HCT116 (cell line): Measurements from ENCODE around the gene PREX1. TPM values are rescaled to one million over a fixed set of nuclear protein-coding genes. Genes with fewer than 3 reads are reported as not detected.

Experiments
- ATAC-seq: fragments of 200-7000 bp; cut with Tn5 transposase; 2 replicates; pipeline ENCODE4 v1.9.1; 2020; ENCODE audit warnings: mild to moderate bottlenecking, moderate library complexity
- BruUV-seq: library from RNA; stranded (reverse); fragments of 400-500 nt; replicated peaks from 2 replicates; lab custom pipeline; 2021; lab: Mats Ljungman, UMichigan
- CTCF ChIA-PET: fragments of 300-600 bp; sonication (Branson Sonifier 250); formaldehyde crosslinking; loops from one replicate; lab custom pipeline; 2021; ENCODE audit warnings: antibody characterized with exemption; lab: Charles Lee
- POLR2A ChIA-PET: fragments of 300-600, 350-600 bp; sonication (Branson Sonifier 250); formaldehyde crosslinking; loops from one replicate; lab custom pipeline; 2021; ENCODE audit warnings: antibody characterized with exemption; lab: Charles Lee
- RAD21 ChIA-PET, 2 experiments: fragments of 300-600 bp; sonication (Branson Sonifier 250); formaldehyde crosslinking; loops; one replicate each; lab custom pipeline; 2023; ENCODE audit warnings: low total read pairs in 2 of 2; ENCODE audit not compliant: uncharacterized antibody in 2 of 2, unreplicated experiment in 2 of 2, low non-redundant PET in 1 of 2; lab: Charles Lee
- DNase-seq: peaks from one replicate; pipeline ENCODE4 v3.0.0-alpha.2; 2010; ENCODE audit warnings: low read depth, low spot score
- H2AFZ ChIP-seq: fragments of 200-600 bp; shearing (Covaris generic), sonication (generic); 2 replicates; pipeline ENCODE4 v1.6.1; 2017; ENCODE audit warnings: low read depth, mixed run types, mixed read lengths, antibody characterized with exemption, low read length; ENCODE audit not compliant: poor library complexity, severe bottlenecking
- H3K27ac ChIP-seq: 2 replicates; pipeline ENCODE4 v1.5.1; 2012; ENCODE audit warnings: low read depth, low read length
- H3K27me3 ChIP-seq: fragments of 200-600 bp; sonication (generic); 2 replicates; pipeline ENCODE4 v1.6.1; 2016; ENCODE audit warnings: mixed run types, low read length, mixed read lengths; ENCODE audit not compliant: insufficient read depth
- H3K36me3 ChIP-seq, 2 experiments: fragments of 200-500 bp in 1 of 2; fragments of 200-600 bp in 1 of 2; sonication (Bioruptor generic) in 1 of 2; sonication (generic) in 1 of 2; 2 replicates each; pipeline versions ENCODE4 v1.5.1 to v1.6.1; 2014 to 2016; ENCODE audit warnings: low read length in 2 of 2, inconsistent platforms in 1 of 2, mixed read lengths in 1 of 2, mixed run types in 1 of 2; ENCODE audit not compliant: insufficient read depth in 2 of 2, control insufficient read depth in 1 of 2
- H3K4me1 ChIP-seq, 2 experiments: fragments of 200-600 bp in 1 of 2; sonication (generic) in 1 of 2; 2 replicates each; pipeline versions ENCODE4 v1.5.1 to v1.6.1; 2012 to 2017; ENCODE audit warnings: low read length in 2 of 2, inconsistent platforms in 1 of 2, mild to moderate bottlenecking in 1 of 2, mixed read lengths in 1 of 2, mixed run types in 1 of 2, moderate library complexity in 1 of 2; ENCODE audit not compliant: insufficient read depth in 2 of 2, control insufficient read depth in 1 of 2
- H3K4me2 ChIP-seq: fragments of 200-600 bp; sonication (generic); 2 replicates; pipeline ENCODE4 v1.6.1; 2017; ENCODE audit warnings: mixed run types, low read length, mixed read lengths
- H3K4me3 ChIP-seq, 2 experiments: fragments of 200-600 bp in 1 of 2; sonication (generic) in 1 of 2; replicated peaks in 1 of 2; 2 replicates each; pipeline ENCODE4 v1.5.1; 2011 to 2016; ENCODE audit warnings: low read length in 2 of 2, control low read depth in 1 of 2, low read depth in 1 of 2, mild to moderate bottlenecking in 1 of 2, mixed read lengths in 1 of 2, mixed run types in 1 of 2
- H3K79me2 ChIP-seq: fragments of 200-600 bp; sonication (generic); 2 replicates; pipeline ENCODE4 v1.6.1; 2017; ENCODE audit warnings: mild to moderate bottlenecking, mixed run types, low read length, moderate library complexity, mixed read lengths; ENCODE audit not compliant: insufficient read depth
- H3K9ac ChIP-seq: fragments of 200-600 bp; sonication (generic); 2 replicates; pipeline ENCODE4 v1.6.1; 2016; ENCODE audit warnings: low read length, mixed read lengths
- H3K9me2 ChIP-seq: fragments of 200-600 bp; sonication (generic), shearing (Covaris generic); 2 replicates; pipeline ENCODE4 v1.6.1; 2017; ENCODE audit warnings: mixed run types, mild to moderate bottlenecking, moderate library complexity; ENCODE audit not compliant: insufficient read depth
- H3K9me3 ChIP-seq, 2 experiments: fragments of 200-500 bp in 1 of 2; fragments of 200-600 bp in 1 of 2; sonication (Bioruptor generic) in 1 of 2; sonication (generic) in 1 of 2; 2 replicates each; pipeline ENCODE4 v1.6.1; 2014 to 2017; ENCODE audit warnings: low read length in 2 of 2, mixed read lengths in 2 of 2, inconsistent platforms in 1 of 2, low read depth in 1 of 2, mild to moderate bottlenecking in 1 of 2, mixed run types in 1 of 2, moderate library complexity in 1 of 2; ENCODE audit not compliant: control insufficient read depth in 1 of 2, insufficient read depth in 1 of 2
- H4K20me1 ChIP-seq: fragments of 200-600 bp; sonication (generic), shearing (Covaris generic); 2 replicates; pipeline ENCODE4 v1.6.1; 2017; ENCODE audit warnings: mixed run types, mild to moderate bottlenecking, moderate library complexity; ENCODE audit not compliant: insufficient read depth
- CEBPB ChIP-seq: IDR thresholded peaks from 2 replicates; pipeline ENCODE4 v1.6.1; 2012; ENCODE audit warnings: low read depth
- ELF1 ChIP-seq: IDR thresholded peaks from 2 replicates; pipeline ENCODE4 v1.6.1; 2012; ENCODE audit warnings: low read depth, borderline replicate concordance
- EZH2 ChIP-seq: fragments of 200-600 bp; sonication (generic); IDR thresholded peaks from 2 replicates; pipeline ENCODE4 v1.6.1; 2017; ENCODE audit warnings: antibody characterized with exemption, mixed run types
- EZH2phosphoT487 ChIP-seq: fragments of 200-600 bp; IDR thresholded peaks from 2 replicates; pipeline ENCODE4 v1.6.1; 2018; ENCODE audit warnings: antibody characterized with exemption, borderline replicate concordance
- FOSL1 ChIP-seq: IDR thresholded peaks from 2 replicates; pipeline ENCODE4 v1.6.1; 2012; ENCODE audit warnings: low read depth
- POLR2A ChIP-seq: IDR thresholded peaks from 2 replicates; pipeline ENCODE4 v1.7.0; 2011; ENCODE audit warnings: borderline replicate concordance; ENCODE audit not compliant: insufficient read depth, insufficient read length; ENCODE audit errors: extremely low read depth
- SP1 ChIP-seq: IDR thresholded peaks from 2 replicates; pipeline ENCODE4 v1.6.1; 2012; ENCODE audit warnings: low read depth
- SRF ChIP-seq: IDR thresholded peaks from 2 replicates; pipeline ENCODE4 v1.6.1; 2012; ENCODE audit warnings: low read depth
- YY1 ChIP-seq: IDR thresholded peaks from 2 replicates; pipeline ENCODE4 v1.6.1; 2011; ENCODE audit warnings: low read length, low read depth, moderate library complexity, mild to moderate bottlenecking; ENCODE audit not compliant: insufficient replicate concordance; ENCODE audit errors: extremely low read depth
- ZFX ChIP-seq: fragments of 450-650 bp; IDR thresholded peaks from 2 replicates; pipeline ENCODE4 v1.6.1; 2017
- intact Hi-C: fragments of 100-400 bp; cut with micrococcal nuclease; formaldehyde crosslinking; loops from 2 replicates; pipeline ENCODE4 v1.10.0; 2022
- total RNA-seq: library from RNA; stranded (reverse); gene quantifications from one replicate; pipeline ENCODE4 v1.2.1, GENCODE V29; 2021; ENCODE audit not compliant: unreplicated experiment
- TF ChIP-seq, protein P1 (sequence below): IDR thresholded peaks from 2 replicates; pipeline ENCODE4 v1.6.1; 2011; ENCODE audit warnings: mild to moderate bottlenecking, low read length, moderate library complexity; ENCODE audit not compliant: insufficient replicate concordance; ENCODE audit errors: extremely low read depth
- TF ChIP-seq, protein P2 (sequence below): IDR thresholded peaks from 2 replicates; pipeline ENCODE4 v1.6.1; 2012
- TF ChIP-seq, protein P3 (sequence below): IDR thresholded peaks from 2 replicates; pipeline ENCODE4 v1.6.1; 2012
- TF ChIP-seq, protein P4 (sequence below): IDR thresholded peaks from 2 replicates; pipeline ENCODE4 v1.6.1; 2012; ENCODE audit warnings: low read depth

The PREX1 gene
- total RNA-seq, 1 experiment from 2014 or later, result 6.1 TPM

DNA sequence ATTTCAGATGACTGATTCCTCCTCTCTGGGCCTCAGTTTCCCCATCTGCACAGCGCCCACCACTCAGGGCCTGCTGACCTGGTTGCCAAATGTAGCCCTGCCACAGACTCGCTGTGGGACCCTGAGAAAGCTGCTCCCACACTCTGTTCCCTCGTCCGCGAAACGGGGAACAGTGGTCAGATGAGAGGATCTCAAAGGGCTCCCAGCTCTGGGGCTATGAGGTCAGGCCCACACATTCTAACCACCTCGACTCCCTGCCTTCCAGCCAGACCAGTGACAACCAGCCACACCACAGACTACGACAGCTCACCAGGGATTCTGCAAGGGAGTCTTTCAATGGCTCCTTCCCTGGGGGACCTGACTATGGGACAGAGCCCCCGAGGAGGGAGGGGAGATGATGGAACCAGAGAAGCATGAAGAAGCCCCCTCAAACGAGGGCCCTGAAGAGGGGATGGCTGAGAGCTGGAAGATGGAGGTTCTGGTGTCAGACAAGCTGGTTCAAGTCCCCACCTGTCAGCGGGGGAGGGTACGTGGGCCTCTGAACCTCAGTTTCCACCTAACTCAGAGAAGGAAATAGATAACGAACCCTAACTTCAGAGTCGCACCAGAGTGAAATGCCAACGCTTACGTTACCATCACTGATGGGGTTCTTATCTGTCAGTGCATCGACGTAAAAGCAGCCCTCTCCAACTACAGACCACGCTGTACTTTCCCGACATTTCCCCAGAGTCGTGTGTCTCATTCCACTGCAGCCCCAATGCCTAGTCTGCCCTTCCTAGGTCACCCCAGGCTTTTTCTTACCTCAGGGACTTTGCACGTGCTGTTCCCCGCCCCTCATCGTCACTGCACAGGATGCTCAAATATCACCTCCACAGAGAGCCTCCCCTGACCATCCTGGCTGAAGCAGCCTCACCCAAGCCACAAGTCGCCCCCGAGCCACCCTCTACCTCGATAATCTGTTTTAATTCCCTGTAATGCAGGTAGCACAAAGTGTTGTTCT is 60.5 kb downstream of the PREX1 start (continued):
- TF ChIP-seq, protein P1, sequence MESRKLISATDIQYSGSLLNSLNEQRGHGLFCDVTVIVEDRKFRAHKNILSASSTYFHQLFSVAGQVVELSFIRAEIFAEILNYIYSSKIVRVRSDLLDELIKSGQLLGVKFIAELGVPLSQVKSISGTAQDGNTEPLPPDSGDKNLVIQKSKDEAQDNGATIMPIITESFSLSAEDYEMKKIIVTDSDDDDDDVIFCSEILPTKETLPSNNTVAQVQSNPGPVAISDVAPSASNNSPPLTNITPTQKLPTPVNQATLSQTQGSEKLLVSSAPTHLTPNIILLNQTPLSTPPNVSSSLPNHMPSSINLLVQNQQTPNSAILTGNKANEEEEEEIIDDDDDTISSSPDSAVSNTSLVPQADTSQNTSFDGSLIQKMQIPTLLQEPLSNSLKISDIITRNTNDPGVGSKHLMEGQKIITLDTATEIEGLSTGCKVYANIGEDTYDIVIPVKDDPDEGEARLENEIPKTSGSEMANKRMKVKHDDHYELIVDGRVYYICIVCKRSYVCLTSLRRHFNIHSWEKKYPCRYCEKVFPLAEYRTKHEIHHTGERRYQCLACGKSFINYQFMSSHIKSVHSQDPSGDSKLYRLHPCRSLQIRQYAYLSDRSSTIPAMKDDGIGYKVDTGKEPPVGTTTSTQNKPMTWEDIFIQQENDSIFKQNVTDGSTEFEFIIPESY, result no peak
- TF ChIP-seq FOSL1 (no peak), ELF1 (no peak), EZH2 (no peak), ZFX (no peak)

DNA sequence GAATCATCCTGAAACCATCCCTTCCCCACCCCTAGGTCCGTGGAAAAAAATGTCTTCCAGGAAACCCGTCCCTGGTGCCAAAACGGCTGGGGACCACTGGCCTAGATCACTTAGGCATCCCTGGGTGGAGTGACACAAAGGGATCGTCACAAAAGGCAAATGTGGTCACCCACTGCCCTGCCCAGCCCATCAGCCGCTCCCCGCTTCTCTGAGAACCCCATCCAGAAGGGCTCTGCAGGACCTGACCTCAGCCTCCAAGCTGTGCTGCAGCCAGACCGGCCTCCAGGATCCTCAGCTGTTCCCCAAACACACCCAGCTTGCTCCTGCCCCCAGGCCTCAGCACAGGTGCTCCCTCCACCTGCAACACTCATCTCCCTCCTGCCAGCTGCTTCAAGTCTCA is 61.6 kb downstream of the PREX1 start:
- H3K79me2 ChIP-seq, result no peaks in the 10 kb centered on the region
- H3K9ac ChIP-seq, result no peak overlapping the region
- ATAC-seq, result no peak
- H3K4me1 ChIP-seq, result peaks cover 0 to 9% of the 10 kb centered on the region in 2 experiments; a peak in 2 of 4 replicates
- H3K4me2 ChIP-seq, result no peak overlapping the region
- ChIA-PET POLR2A (no interaction called here), CTCF (no interaction called here), RAD21 (no interaction called here)
- H2AFZ ChIP-seq, result no peak overlapping the region
- intact Hi-C loops, result no loop called here
- H3K27ac ChIP-seq, result no peak overlapping the region
- H3K27me3 ChIP-seq, result no peaks in the 10 kb centered on the region
- no peak overlapping the region for H3K4me3 ChIP-seq
- no peaks in the 10 kb centered on the region for H3K9me3 ChIP-seq
- DNase-seq, result no peak
- no peak for TF ChIP-seq SRF
- no peak for TF ChIP-seq SP1
- TF ChIP-seq CEBPB, result no peak
- TF ChIP-seq, protein P1, result no peak
- no peak for TF ChIP-seq YY1
- TF ChIP-seq POLR2A, result no peak
- no peak for TF ChIP-seq EZH2
- TF ChIP-seq, protein P2, sequence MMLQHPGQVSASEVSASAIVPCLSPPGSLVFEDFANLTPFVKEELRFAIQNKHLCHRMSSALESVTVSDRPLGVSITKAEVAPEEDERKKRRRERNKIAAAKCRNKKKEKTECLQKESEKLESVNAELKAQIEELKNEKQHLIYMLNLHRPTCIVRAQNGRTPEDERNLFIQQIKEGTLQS, result no peak
- TF ChIP-seq ZFX, result no peak
- TF ChIP-seq, protein P3, sequence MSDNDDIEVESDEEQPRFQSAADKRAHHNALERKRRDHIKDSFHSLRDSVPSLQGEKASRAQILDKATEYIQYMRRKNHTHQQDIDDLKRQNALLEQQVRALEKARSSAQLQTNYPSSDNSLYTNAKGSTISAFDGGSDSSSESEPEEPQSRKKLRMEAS, result no peak
- TF ChIP-seq, protein P4, sequence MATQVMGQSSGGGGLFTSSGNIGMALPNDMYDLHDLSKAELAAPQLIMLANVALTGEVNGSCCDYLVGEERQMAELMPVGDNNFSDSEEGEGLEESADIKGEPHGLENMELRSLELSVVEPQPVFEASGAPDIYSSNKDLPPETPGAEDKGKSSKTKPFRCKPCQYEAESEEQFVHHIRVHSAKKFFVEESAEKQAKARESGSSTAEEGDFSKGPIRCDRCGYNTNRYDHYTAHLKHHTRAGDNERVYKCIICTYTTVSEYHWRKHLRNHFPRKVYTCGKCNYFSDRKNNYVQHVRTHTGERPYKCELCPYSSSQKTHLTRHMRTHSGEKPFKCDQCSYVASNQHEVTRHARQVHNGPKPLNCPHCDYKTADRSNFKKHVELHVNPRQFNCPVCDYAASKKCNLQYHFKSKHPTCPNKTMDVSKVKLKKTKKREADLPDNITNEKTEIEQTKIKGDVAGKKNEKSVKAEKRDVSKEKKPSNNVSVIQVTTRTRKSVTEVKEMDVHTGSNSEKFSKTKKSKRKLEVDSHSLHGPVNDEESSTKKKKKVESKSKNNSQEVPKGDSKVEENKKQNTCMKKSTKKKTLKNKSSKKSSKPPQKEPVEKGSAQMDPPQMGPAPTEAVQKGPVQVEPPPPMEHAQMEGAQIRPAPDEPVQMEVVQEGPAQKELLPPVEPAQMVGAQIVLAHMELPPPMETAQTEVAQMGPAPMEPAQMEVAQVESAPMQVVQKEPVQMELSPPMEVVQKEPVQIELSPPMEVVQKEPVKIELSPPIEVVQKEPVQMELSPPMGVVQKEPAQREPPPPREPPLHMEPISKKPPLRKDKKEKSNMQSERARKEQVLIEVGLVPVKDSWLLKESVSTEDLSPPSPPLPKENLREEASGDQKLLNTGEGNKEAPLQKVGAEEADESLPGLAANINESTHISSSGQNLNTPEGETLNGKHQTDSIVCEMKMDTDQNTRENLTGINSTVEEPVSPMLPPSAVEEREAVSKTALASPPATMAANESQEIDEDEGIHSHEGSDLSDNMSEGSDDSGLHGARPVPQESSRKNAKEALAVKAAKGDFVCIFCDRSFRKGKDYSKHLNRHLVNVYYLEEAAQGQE, result no peak
- TF ChIP-seq EZH2phosphoT487, result no peak
- no peak for TF ChIP-seq ELF1
- no peaks in the 10 kb centered on the region for H3K9me2 ChIP-seq
- BruUV-seq, result no TSS peak
- no peaks in the 10 kb centered on the region for H3K36me3 ChIP-seq
- no peaks in the 10 kb centered on the region for H4K20me1 ChIP-seq
